B cell (primary cell): ENCODE measurements around the gene TSPAN18. TPM values are rescaled to one million over a fixed set of nuclear protein-coding genes. Genes with fewer than 3 reads are reported as not detected.

Experiments
- ATAC-seq: fragments of 200-7000 bp; cut with Tn5 transposase; one replicate; pipeline ENCODE4 v1.10.0; 2021; ENCODE audit warnings: low read depth, mild to moderate bottlenecking, moderate number of reproducible peaks, moderate library complexity
- CTCF ChIA-PET: fragments of 350-600 bp; sonication (Branson Sonifier 250); formaldehyde crosslinking; loops from one replicate; lab custom pipeline; 2021; ENCODE audit warnings: antibody characterized with exemption, inconsistent platforms; lab: Charles Lee
- POLR2A ChIA-PET: fragments of 350-600 bp; sonication (Branson Sonifier 250); formaldehyde crosslinking; loops from one replicate; lab custom pipeline; 2021; ENCODE audit warnings: antibody characterized with exemption; lab: Charles Lee
- DNase-seq: peaks from one replicate; pipeline ENCODE4 v3.0.0; 2013
- H2AFZ ChIP-seq: 2 replicates; pipeline ENCODE4 v1.6.1; 2012; ENCODE audit warnings: mild to moderate bottlenecking, low read depth, low read length; ENCODE audit not compliant: insufficient read depth, poor library complexity, severe bottlenecking
- H3K27ac ChIP-seq, 2 donors: 1 replicate in 1 of 2; 2 replicates in 1 of 2; pipeline ENCODE4 v1.5.1; 2012 to 2013; ENCODE audit warnings: low read length in 2 of 2, mild to moderate bottlenecking in 2 of 2, moderate library complexity in 1 of 2
- H3K27me3 ChIP-seq, 4 experiments: fragments of 200-600 bp in 1 of 4; sonication (generic) in 1 of 4; replicated peaks in 1 of 4; 1 replicate in 2 of 4; 2 replicates in 2 of 4; pipeline versions ENCODE4 v1.6.1 to v1.7.0; 2013 to 2016; ENCODE audit warnings: low read length in 3 of 4, mild to moderate bottlenecking in 2 of 4, mixed read lengths in 1 of 4, moderate library complexity in 1 of 4; ENCODE audit not compliant: insufficient read depth in 4 of 4, control insufficient read depth in 3 of 4; ENCODE audit errors: control extremely low read depth in 1 of 4
- H3K36me3 ChIP-seq, 2 experiments: replicated peaks in 1 of 2; 1 replicate in 1 of 2; 2 replicates in 1 of 2; pipeline versions ENCODE4 v1.6.1 to v1.7.1; 2013; ENCODE audit warnings: low read length in 1 of 2; ENCODE audit not compliant: insufficient read depth in 2 of 2, control insufficient read depth in 1 of 2; ENCODE audit errors: control extremely low read depth in 1 of 2, extremely low read depth in 1 of 2
- H3K4me1 ChIP-seq, 2 donors: fragments of 200-600 bp in 1 of 2; sonication (generic) in 1 of 2; 1 replicate in 1 of 2; 2 replicates in 1 of 2; pipeline versions ENCODE4 v1.5.1 to v1.6.1; 2013 to 2017; ENCODE audit warnings: low read length in 2 of 2; ENCODE audit not compliant: control insufficient read depth in 2 of 2, insufficient read depth in 2 of 2
- H3K4me2 ChIP-seq: replicated peaks from 2 replicates; pipeline ENCODE3; 2012; ENCODE audit warnings: mild to moderate bottlenecking, low read depth, low read length; ENCODE audit not compliant: poor library complexity, severe bottlenecking
- H3K4me3 ChIP-seq, 5 experiments: fragments of 200-600 bp in 1 of 5; sonication (generic) in 1 of 5; 1 replicate in 3 of 5; 2 replicates in 2 of 5; pipeline versions ENCODE4 v1.5.1 to v1.7.0; 2011 to 2016; ENCODE audit warnings: low read length in 4 of 5, mild to moderate bottlenecking in 4 of 5, low read depth in 2 of 5, control low read depth in 1 of 5, moderate library complexity in 1 of 5; ENCODE audit not compliant: insufficient read depth in 1 of 5; ENCODE audit errors: control extremely low read depth in 1 of 5, extremely low read depth in 1 of 5
- H3K79me2 ChIP-seq: fragments of 200-600 bp; sonication (generic); one replicate; pipeline ENCODE4 v1.6.0; 2016; ENCODE audit warnings: low read length; ENCODE audit not compliant: control insufficient read depth, insufficient read depth
- H3K9ac ChIP-seq: fragments of 200-600 bp; sonication (generic); 2 replicates; pipeline ENCODE4 v1.6.1; 2017; ENCODE audit warnings: mild to moderate bottlenecking, low read length, moderate library complexity
- H3K9me3 ChIP-seq, 3 donors: one replicate each; pipeline versions ENCODE4 v1.6.1 to v1.7.1; 2013; ENCODE audit warnings: low read length in 2 of 3; ENCODE audit not compliant: control insufficient read depth in 2 of 3, insufficient read depth in 1 of 3; ENCODE audit errors: control extremely low read depth in 1 of 3
- H4K20me1 ChIP-seq: 2 replicates; pipeline ENCODE4 v1.6.0; 2012; ENCODE audit warnings: mild to moderate bottlenecking, low read length; ENCODE audit not compliant: insufficient read depth, control insufficient read depth, poor library complexity, severe bottlenecking
- H3K27ac Mint-ChIP-seq: one replicate; pipeline ENCODE4 v1.8.0; 2021; ENCODE audit warnings: mixed read lengths
- H3K27me3 Mint-ChIP-seq: one replicate; pipeline ENCODE4 v1.8.0; 2021; ENCODE audit warnings: mixed read lengths
- H3K4me1 Mint-ChIP-seq: one replicate; pipeline ENCODE4 v1.8.0; 2021; ENCODE audit warnings: mixed read lengths
- H3K4me3 Mint-ChIP-seq: one replicate; pipeline ENCODE4 v1.8.0; 2021; ENCODE audit warnings: mixed read lengths
- H3K9me3 Mint-ChIP-seq: one replicate; pipeline ENCODE4 v1.8.0; 2022; ENCODE audit warnings: mixed read lengths; ENCODE audit not compliant: insufficient read depth
- EZH2 ChIP-seq: IDR thresholded peaks from 2 replicates; pipeline ENCODE4 v1.6.1; 2012; ENCODE audit warnings: borderline replicate concordance, low read depth, mild to moderate bottlenecking, moderate library complexity, low read length; ENCODE audit not compliant: insufficient read depth, poor library complexity, severe bottlenecking
- WGBS: methylation state at CpG from one replicate; pipeline ENCODE4 v1.1.5; 2013; ENCODE audit warnings: missing lambda C conversion rate; ENCODE audit not compliant: insufficient coverage; 5-methylcytosine and 5-hydroxymethylcytosine counted together
- intact Hi-C: fragments of 100-400 bp; cut with micrococcal nuclease; formaldehyde crosslinking; loops from one replicate; pipeline ENCODE4 v1.10.0; 2022
- polyA plus RNA-seq: library from polyadenylated mRNA; depleted of rRNA; stranded (reverse); fragments of >200 nt; gene quantifications from 2 replicates; pipeline ENCODE4 v1.2.3, GENCODE V29; 2012
- total RNA-seq, 2 donors: library from RNA; stranded (reverse); fragments of 120-200 nt in 1 of 2; gene quantifications; 1 replicate in 1 of 2; 2 replicates in 1 of 2; pipeline versions ENCODE4 v1.2.3 to v1.2.4, GENCODE V29; 2013 to 2022
- TF ChIP-seq, protein P1 (sequence below): fragments of 200-600 bp; IDR thresholded peaks from one replicate; pipeline ENCODE4 v1.8.0; 2022; ENCODE audit warnings: antibody characterized with exemption, mild to moderate bottlenecking

Gene TSPAN18
- total and polyA plus RNA-seq, 2 donors (not counting 1 experiment from before 2014, with no cell fraction given): 0.75 to 2.0 TPM

DNA sequence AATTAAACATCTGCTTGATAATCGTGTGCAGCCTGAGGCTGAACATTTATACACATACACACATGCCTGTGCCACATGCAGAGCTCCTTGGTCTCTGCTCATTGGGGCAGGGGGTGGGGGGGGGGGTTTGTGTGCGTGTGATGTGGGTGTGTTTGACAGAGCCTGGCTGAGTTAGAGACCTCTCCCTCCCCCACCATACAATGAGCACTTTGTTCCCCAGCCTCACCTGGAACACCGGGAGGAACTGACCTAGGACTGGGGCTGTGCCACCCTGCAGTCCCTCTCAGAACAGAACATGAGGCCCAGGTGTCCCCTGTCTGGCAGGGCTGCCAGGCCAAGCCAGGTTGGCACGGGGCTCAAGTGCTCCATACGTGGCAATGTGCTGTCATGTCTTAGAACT lies 127.3 kb downstream of the TSPAN18 start:
- H3K36me3 ChIP-seq: no peaks in the 10 kb centered on the region
- no peak overlapping the region for H3K4me3 ChIP-seq
- no peaks in the 10 kb centered on the region for H4K20me1 ChIP-seq
- H3K27me3 ChIP-seq: peaks cover 0 to 5% (median 0%) of the 10 kb centered on the region in 4 experiments
- no peak overlapping the region for H3K27ac Mint-ChIP-seq
- intact Hi-C loops: no loop called here
- H2AFZ ChIP-seq: no peak overlapping the region
- ChIA-PET CTCF (no interaction called here), POLR2A (no interaction called here)
- no peaks in the 10 kb centered on the region for H3K4me1 ChIP-seq
- no peak overlapping the region for H3K4me2 ChIP-seq
- TF ChIP-seq, protein P1, sequence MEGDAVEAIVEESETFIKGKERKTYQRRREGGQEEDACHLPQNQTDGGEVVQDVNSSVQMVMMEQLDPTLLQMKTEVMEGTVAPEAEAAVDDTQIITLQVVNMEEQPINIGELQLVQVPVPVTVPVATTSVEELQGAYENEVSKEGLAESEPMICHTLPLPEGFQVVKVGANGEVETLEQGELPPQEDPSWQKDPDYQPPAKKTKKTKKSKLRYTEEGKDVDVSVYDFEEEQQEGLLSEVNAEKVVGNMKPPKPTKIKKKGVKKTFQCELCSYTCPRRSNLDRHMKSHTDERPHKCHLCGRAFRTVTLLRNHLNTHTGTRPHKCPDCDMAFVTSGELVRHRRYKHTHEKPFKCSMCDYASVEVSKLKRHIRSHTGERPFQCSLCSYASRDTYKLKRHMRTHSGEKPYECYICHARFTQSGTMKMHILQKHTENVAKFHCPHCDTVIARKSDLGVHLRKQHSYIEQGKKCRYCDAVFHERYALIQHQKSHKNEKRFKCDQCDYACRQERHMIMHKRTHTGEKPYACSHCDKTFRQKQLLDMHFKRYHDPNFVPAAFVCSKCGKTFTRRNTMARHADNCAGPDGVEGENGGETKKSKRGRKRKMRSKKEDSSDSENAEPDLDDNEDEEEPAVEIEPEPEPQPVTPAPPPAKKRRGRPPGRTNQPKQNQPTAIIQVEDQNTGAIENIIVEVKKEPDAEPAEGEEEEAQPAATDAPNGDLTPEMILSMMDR: no peak
- TF ChIP-seq EZH2: no peak
- H3K79me2 ChIP-seq: no peaks in the 10 kb centered on the region
- no peak overlapping the region for H3K9ac ChIP-seq
- no peaks in the 10 kb centered on the region for H3K4me1 Mint-ChIP-seq
- H3K4me3 Mint-ChIP-seq: no peak overlapping the region
- H3K9me3 Mint-ChIP-seq: no peaks in the 10 kb centered on the region
- ATAC-seq: no peak
- H3K9me3 ChIP-seq: no peaks in the 10 kb centered on the region
- DNase-seq: no peak
- H3K27ac ChIP-seq: no peak overlapping the region
- peaks cover 10% of the 10 kb centered on the region for H3K27me3 Mint-ChIP-seq
- WGBS: 84% methylated on average over 3 of the region's 5 CpGs

DNA sequence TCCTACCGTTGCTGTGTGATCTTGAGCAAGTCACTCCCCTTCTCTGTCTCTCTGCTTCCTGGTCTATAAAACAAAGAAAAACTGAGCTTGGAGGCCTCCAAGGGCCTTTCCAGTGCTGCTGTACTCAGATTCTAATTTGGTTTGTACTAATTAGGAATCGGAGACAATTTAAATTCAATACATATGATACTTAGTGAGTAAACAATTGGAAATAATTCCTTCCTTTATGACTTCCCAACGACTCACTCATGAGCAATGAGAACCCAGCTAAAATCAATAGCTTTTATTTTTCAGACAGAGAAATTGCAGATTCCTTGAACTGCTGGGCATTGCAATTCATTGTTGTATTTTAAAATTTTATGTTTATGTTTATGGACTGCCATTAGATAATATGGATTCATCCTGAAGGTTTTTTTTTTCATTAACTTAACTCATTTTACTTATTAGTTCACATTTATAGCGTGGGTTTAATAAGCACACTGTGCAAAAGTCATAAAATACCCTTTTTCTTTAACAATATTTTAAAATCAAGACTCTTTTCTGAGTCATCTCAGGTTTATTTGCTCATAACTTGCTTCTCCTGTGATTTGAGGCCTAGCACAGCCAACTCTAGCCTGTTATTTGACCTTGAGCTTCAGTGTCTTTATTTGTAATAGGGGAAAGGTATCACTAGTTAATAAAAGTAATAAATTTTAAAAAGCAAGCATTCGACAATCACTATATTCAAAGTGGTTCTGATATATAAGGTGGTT lies 128.2 kb downstream of the TSPAN18 start:
- H3K4me3 Mint-ChIP-seq: no peak overlapping the region

More for the DNA sequence above, 128.2 kb downstream of the TSPAN18 start:
- Histone ChIP-seq H3K79me2 (no peaks in the 10 kb centered on the region), H3K27ac (no peak overlapping the region), H4K20me1 (no peaks in the 10 kb centered on the region), H3K36me3 (no peaks in the 10 kb centered on the region), H3K4me1 (no peaks in the 10 kb centered on the region), H3K4me2 (no peak overlapping the region), H3K9me3 (no peaks in the 10 kb centered on the region), H3K27me3 (peaks cover 0 to 5% (median 0%) of the 10 kb centered on the region in 4 experiments), H2AFZ (no peak overlapping the region), H3K9ac (no peak overlapping the region), H3K4me3 (no peak overlapping the region)
- TF ChIP-seq, protein P1: no peak
- no peak for TF ChIP-seq EZH2
- DNase-seq: no peak
- POLR2A ChIA-PET: no interaction called here
- Mint-ChIP-seq H3K27ac (no peak overlapping the region), H3K27me3 (peaks cover 10% of the 10 kb centered on the region), H3K9me3 (no peaks in the 10 kb centered on the region), H3K4me1 (no peaks in the 10 kb centered on the region)
- intact Hi-C loops: no loop called here
- CTCF ChIA-PET: no interaction called here
- ATAC-seq: no peak
- WGBS: no CpG with 5 or more reads among the region's 5 CpGs
